ENCODE results near the gene FLYWCH1. TPM values are rescaled to one million over a fixed set of nuclear protein-coding genes. Genes with fewer than 3 reads are reported as not detected.
"Not testable (repeated sequence)": the region's sequence is repeated elsewhere in the genome, so short reads cannot be mapped to it uniquely, and the experiment has no call there.

FLYWCH1 gene
- total RNA-seq, 2 experiments from 2014 or later = 33.5 to 35.4 TPM

- no peak overlapping the region for H3K27ac Mint-ChIP-seq
- CTCF ChIA-PET = no interaction called here
- H3K27me3 Mint-ChIP-seq (ENCODE audit: low read depth) = no peaks in the 10 kb centered on the region
- H3K4me3 Mint-ChIP-seq = no peak overlapping the region
- intact Hi-C loops (cut with micrococcal nuclease) = no loop called here
- H3K9me3 Mint-ChIP-seq = no peaks in the 10 kb centered on the region
- no peak for DNase-seq
- H3K4me1 Mint-ChIP-seq (ENCODE audit: low read depth) = no peaks in the 10 kb centered on the region
- peaks cover 7% of the 10 kb centered on the region for H3K36me3 Mint-ChIP-seq (ENCODE audit: low read depth)
Observed at GRCh38 chr16:2933136-2933535, 21.4 kb downstream of the FLYWCH1 start.

GRCh38 chr16:2933701-2934100 is 22.0 kb downstream of the FLYWCH1 start:
- H3K9me3 Mint-ChIP-seq = no peaks in the 10 kb centered on the region
- H3K27ac Mint-ChIP-seq = no peak overlapping the region
- DNase-seq = no peak
- no peak overlapping the region for H3K4me3 Mint-ChIP-seq
- H3K36me3 Mint-ChIP-seq (ENCODE audit: low read depth) = peaks cover 8% of the 10 kb centered on the region
- intact Hi-C loops (cut with micrococcal nuclease) = no loop called here
- H3K27me3 Mint-ChIP-seq (ENCODE audit: low read depth) = no peaks in the 10 kb centered on the region
- CTCF ChIA-PET = no interaction called here
- no peaks in the 10 kb centered on the region for H3K4me1 Mint-ChIP-seq (ENCODE audit: low read depth)

GRCh38 chr16:2934450-2934849 is 22.7 kb downstream of the FLYWCH1 start:
- H3K9me3 Mint-ChIP-seq = no peaks in the 10 kb centered on the region
- peaks cover 8% of the 10 kb centered on the region for H3K36me3 Mint-ChIP-seq (ENCODE audit: low read depth)
- H3K27me3 Mint-ChIP-seq (ENCODE audit: low read depth) = no peaks in the 10 kb centered on the region
- intact Hi-C loops (cut with micrococcal nuclease) = no loop called here
- no peak overlapping the region for H3K4me3 Mint-ChIP-seq
- DNase-seq = no peak
- CTCF ChIA-PET = interaction anchor here (0.7 to 1.3 kb wide), 4 partner anchors 8 to 216 kb away, joined by 3 to 6 read pairs (median 3); partner anchors contain the start of gene KREMEN2
- H3K4me1 Mint-ChIP-seq (ENCODE audit: low read depth) = no peaks in the 10 kb centered on the region
- H3K27ac Mint-ChIP-seq = no peak overlapping the region

GRCh38 chr16:2936436-2937011 is 24.8 kb downstream of the FLYWCH1 start:
- no peak for DNase-seq
- no peaks in the 10 kb centered on the region for H3K4me1 Mint-ChIP-seq (ENCODE audit: low read depth)
- intact Hi-C loops (cut with micrococcal nuclease) = no loop called here
- no peak overlapping the region for H3K27ac Mint-ChIP-seq
- CTCF ChIA-PET = interaction anchor here (0.5 to 1.3 kb wide), 2 partner anchors 10 to 16 kb away, joined by 3 to 6 read pairs; no protein-coding TSS in a partner anchor
- H3K27me3 Mint-ChIP-seq (ENCODE audit: low read depth) = no peaks in the 10 kb centered on the region
- H3K36me3 Mint-ChIP-seq (ENCODE audit: low read depth) = peaks cover 8% of the 10 kb centered on the region
- no peaks in the 10 kb centered on the region for H3K9me3 Mint-ChIP-seq
- H3K4me3 Mint-ChIP-seq = no peak overlapping the region

GRCh38 chr16:2937170-2937569 is 25.4 kb downstream of the FLYWCH1 start:
- Mint-ChIP-seq H3K4me3 (no peak overlapping the region), H3K27me3 (ENCODE audit: low read depth) (no peaks in the 10 kb centered on the region), H3K27ac (no peak overlapping the region), H3K9me3 (no peaks in the 10 kb centered on the region), H3K36me3 (ENCODE audit: low read depth) (peaks cover 8% of the 10 kb centered on the region), H3K4me1 (ENCODE audit: low read depth) (no peaks in the 10 kb centered on the region)
- no peak for DNase-seq
- intact Hi-C loops (cut with micrococcal nuclease) = no loop called here
- CTCF ChIA-PET = interaction anchor here (1.3 kb wide), 1 partner anchor 10 kb away, joined by 6 read pairs; no protein-coding TSS in a partner anchor

GRCh38 chr16:2938206-2938605 is 26.5 kb downstream of the FLYWCH1 start:
- DNase-seq = no peak
- intact Hi-C loops (cut with micrococcal nuclease) = no loop called here
- Mint-ChIP-seq H3K27ac (no peak overlapping the region), H3K4me1 (ENCODE audit: low read depth) (no peaks in the 10 kb centered on the region), H3K27me3 (ENCODE audit: low read depth) (no peaks in the 10 kb centered on the region), H3K9me3 (no peaks in the 10 kb centered on the region), H3K36me3 (ENCODE audit: low read depth) (peaks cover 11% of the 10 kb centered on the region), H3K4me3 (no peak overlapping the region)
- CTCF ChIA-PET = interaction anchor here (1.3 kb wide), 1 partner anchor 11 kb away, joined by 6 read pairs; no protein-coding TSS in a partner anchor

GRCh38 chr16:2939968-2940367 is 28.2 kb downstream of the FLYWCH1 start:
- H3K9me3 Mint-ChIP-seq = no peaks in the 10 kb centered on the region
- no peak for DNase-seq
- no peak overlapping the region for H3K27ac Mint-ChIP-seq
- no peak overlapping the region for H3K4me3 Mint-ChIP-seq
- no peaks in the 10 kb centered on the region for H3K27me3 Mint-ChIP-seq (ENCODE audit: low read depth)
- H3K4me1 Mint-ChIP-seq (ENCODE audit: low read depth) = no peaks in the 10 kb centered on the region
- CTCF ChIA-PET = interaction anchor here (0.8 to 1.5 kb wide), 3 partner anchors 10 to 92 kb away, joined by 3 to 4 read pairs (median 3); no protein-coding TSS in a partner anchor
- intact Hi-C loops (cut with micrococcal nuclease) = no loop called here
- peaks cover 13% of the 10 kb centered on the region for H3K36me3 Mint-ChIP-seq (ENCODE audit: low read depth)

- no peaks in the 10 kb centered on the region for H3K9me3 Mint-ChIP-seq
- no peak for DNase-seq
- peaks cover 11% of the 10 kb centered on the region for H3K36me3 Mint-ChIP-seq (ENCODE audit: low read depth)
- no peak overlapping the region for H3K27ac Mint-ChIP-seq
- H3K4me3 Mint-ChIP-seq = no peak overlapping the region
- intact Hi-C loops (cut with micrococcal nuclease) = no loop called here
- CTCF ChIA-PET = interaction anchor here (1.9 kb wide), 1 partner anchor 15 kb away, joined by 6 read pairs; no protein-coding TSS in a partner anchor
- H3K4me1 Mint-ChIP-seq (ENCODE audit: low read depth) = no peaks in the 10 kb centered on the region
- no peaks in the 10 kb centered on the region for H3K27me3 Mint-ChIP-seq (ENCODE audit: low read depth)
Observed at GRCh38 chr16:2942045-2942444, 30.3 kb downstream of the FLYWCH1 start.

GRCh38 chr16:2943716-2944115 is 32.0 kb downstream of the FLYWCH1 start:
- intact Hi-C loops (cut with micrococcal nuclease); H3K27me3 Mint-ChIP-seq (ENCODE audit: low read depth); H3K4me3 Mint-ChIP-seq; H3K9me3 Mint-ChIP-seq; H3K27ac Mint-ChIP-seq; H3K4me1 Mint-ChIP-seq (ENCODE audit: low read depth); DNase-seq; H3K36me3 Mint-ChIP-seq (ENCODE audit: low read depth); CTCF ChIA-PET: not testable (repeated sequence)

GRCh38 chr16:2946649-2947048 is 34.9 kb downstream of the FLYWCH1 start:
- DNase-seq = no peak
- intact Hi-C loops (cut with micrococcal nuclease) = no loop called here
- CTCF ChIA-PET = interaction anchor here (1.0 kb wide), 1 partner anchor 13 kb away, joined by 6 read pairs; no protein-coding TSS in a partner anchor
- H3K27me3 Mint-ChIP-seq (ENCODE audit: low read depth) = no peaks in the 10 kb centered on the region
- H3K4me3 Mint-ChIP-seq = no peak overlapping the region
- H3K27ac Mint-ChIP-seq = no peak overlapping the region
- H3K9me3 Mint-ChIP-seq = no peaks in the 10 kb centered on the region
- peaks cover 10% of the 10 kb centered on the region for H3K36me3 Mint-ChIP-seq (ENCODE audit: low read depth)
- H3K4me1 Mint-ChIP-seq (ENCODE audit: low read depth) = peaks cover 1% of the 10 kb centered on the region

GRCh38 chr16:2948807-2949704 is 37.3 kb downstream of the FLYWCH1 start:
- no peaks in the 10 kb centered on the region for H3K9me3 Mint-ChIP-seq
- intact Hi-C loops (cut with micrococcal nuclease) = no loop called here
- H3K27ac Mint-ChIP-seq = no peak overlapping the region
- no peak overlapping the region for H3K4me3 Mint-ChIP-seq
- H3K27me3 Mint-ChIP-seq (ENCODE audit: low read depth) = no peaks in the 10 kb centered on the region
- CTCF ChIA-PET = no interaction called here
- peaks cover 3% of the 10 kb centered on the region for H3K36me3 Mint-ChIP-seq (ENCODE audit: low read depth)
- peaks cover 1% of the 10 kb centered on the region for H3K4me1 Mint-ChIP-seq (ENCODE audit: low read depth)
- no peak for DNase-seq

GRCh38 chr16:2949705-2950352 is 38.1 kb downstream of the FLYWCH1 start:
- intact Hi-C loops (cut with micrococcal nuclease) = no loop called here
- Mint-ChIP-seq H3K36me3 (ENCODE audit: low read depth) (peaks cover 3% of the 10 kb centered on the region), H3K4me1 (ENCODE audit: low read depth) (peaks cover 1% of the 10 kb centered on the region), H3K9me3 (no peaks in the 10 kb centered on the region), H3K27me3 (ENCODE audit: low read depth) (no peaks in the 10 kb centered on the region), H3K27ac (no peak overlapping the region), H3K4me3 (no peak overlapping the region)
- CTCF ChIA-PET = interaction anchor here (0.6 kb wide), 1 partner anchor 84 kb away, joined by 7 read pairs; no protein-coding TSS in a partner anchor
- DNase-seq = no peak
